HFF-Myc (cell line): ENCODE results near the gene PRKN.

ENCODE experiments used
- DNase-seq: peaks from one replicate; pipeline ENCODE4 v3.0.0-alpha.2; 2011; ENCODE audit warnings: low read depth; ENCODE audit errors: extremely low read depth
- H3K4me3 ChIP-seq: replicated peaks from 2 replicates; pipeline ENCODE4 v1.5.1; 2011; ENCODE audit warnings: low read depth, mild to moderate bottlenecking, control low read depth, low read length
- TF ChIP-seq, protein P1 (sequence below): IDR thresholded peaks from 2 replicates; pipeline ENCODE4 v1.5.1; 2012; ENCODE audit warnings: mild to moderate bottlenecking, low read depth, low read length, control low read depth; ENCODE audit errors: missing control alignments

Gene PRKN

DNA sequence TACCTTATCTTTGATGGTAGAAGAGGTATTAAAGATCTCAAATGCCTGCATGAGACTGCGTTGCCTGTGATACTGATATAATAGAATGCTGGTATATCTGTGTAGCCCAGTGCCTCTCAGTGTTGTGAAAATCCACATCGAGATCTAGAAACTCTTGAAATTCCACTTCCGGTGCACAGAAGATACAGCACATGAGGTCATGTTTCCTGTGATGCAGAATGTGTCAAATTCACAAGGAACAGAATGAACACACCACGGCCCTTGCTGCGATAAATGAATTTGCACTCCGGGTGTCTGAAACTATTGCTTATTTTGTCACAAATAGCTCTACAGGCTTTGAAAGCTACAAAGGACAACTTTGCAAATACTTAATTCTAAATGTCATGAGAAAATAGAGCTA is 765.8 kb downstream of the PRKN start:
- TF ChIP-seq, protein P1, sequence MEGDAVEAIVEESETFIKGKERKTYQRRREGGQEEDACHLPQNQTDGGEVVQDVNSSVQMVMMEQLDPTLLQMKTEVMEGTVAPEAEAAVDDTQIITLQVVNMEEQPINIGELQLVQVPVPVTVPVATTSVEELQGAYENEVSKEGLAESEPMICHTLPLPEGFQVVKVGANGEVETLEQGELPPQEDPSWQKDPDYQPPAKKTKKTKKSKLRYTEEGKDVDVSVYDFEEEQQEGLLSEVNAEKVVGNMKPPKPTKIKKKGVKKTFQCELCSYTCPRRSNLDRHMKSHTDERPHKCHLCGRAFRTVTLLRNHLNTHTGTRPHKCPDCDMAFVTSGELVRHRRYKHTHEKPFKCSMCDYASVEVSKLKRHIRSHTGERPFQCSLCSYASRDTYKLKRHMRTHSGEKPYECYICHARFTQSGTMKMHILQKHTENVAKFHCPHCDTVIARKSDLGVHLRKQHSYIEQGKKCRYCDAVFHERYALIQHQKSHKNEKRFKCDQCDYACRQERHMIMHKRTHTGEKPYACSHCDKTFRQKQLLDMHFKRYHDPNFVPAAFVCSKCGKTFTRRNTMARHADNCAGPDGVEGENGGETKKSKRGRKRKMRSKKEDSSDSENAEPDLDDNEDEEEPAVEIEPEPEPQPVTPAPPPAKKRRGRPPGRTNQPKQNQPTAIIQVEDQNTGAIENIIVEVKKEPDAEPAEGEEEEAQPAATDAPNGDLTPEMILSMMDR: no peak
- H3K4me3 ChIP-seq: no peak overlapping the region
- DNase-seq: no peak

DNA sequence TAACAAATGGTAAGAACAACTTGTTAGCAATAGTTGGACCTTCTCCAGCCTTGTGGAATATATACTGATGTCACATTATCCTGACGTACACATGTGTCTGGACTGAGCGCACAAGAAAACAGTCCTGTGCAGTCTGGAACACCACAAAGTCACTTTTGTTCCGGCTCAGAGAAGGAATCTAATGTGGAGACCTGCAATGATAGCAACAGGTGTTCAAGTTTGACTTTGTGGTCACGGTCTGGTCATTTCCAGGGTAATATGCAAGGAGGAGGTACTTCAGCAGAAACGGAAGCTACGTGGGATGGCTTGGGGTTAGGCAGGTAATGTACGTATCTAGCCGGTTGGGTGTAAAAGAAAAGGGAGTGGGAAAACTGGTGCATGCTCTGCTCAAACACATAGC is 766.5 kb downstream of the PRKN start:
- no peak overlapping the region for H3K4me3 ChIP-seq
- no peak for DNase-seq
- TF ChIP-seq, protein P1: no peak

DNA sequence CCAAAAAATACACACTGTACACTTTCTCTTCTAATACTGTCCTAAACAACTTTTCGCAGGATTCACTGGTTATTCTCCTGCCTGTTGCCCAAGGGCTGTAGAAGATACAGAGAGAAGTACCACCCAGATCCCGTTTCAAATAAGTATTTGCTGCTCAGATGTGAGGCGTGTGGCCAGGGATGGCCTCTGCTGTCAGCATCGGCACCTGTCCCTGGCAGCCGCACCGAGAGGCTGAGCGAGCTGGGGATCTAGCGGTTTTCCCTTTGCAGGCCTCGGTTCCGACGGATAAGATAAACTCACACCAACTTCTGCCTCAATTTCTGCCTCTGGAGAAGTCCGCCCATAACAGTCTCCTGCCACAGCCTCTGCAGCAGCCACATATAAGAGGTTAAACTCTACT is 768.5 kb downstream of the PRKN start:
- DNase-seq: no peak
- H3K4me3 ChIP-seq: no peak overlapping the region
- TF ChIP-seq, protein P1: no peak

DNA sequence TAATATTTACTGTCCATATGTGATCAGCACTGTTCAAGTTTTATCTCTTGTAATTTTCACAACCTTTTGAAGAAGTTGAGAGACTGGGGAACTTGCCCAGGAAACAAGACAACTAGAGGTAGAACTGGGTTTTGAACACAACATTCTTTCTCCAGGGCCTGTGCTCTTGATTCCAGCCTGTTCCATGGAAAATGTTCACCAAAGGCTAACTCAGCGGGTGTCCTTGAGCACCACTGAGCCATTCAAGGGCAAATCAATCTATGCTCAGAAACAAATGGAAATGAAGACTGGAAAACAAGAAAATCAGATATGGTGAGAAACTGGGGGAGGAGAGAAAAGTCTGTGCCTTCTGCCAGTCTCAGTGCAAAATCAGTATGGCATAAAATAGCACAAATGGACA is 771.5 kb downstream of the PRKN start:
- H3K4me3 ChIP-seq: no peak overlapping the region
- DNase-seq: no peak
- TF ChIP-seq, protein P1: no peak

DNA sequence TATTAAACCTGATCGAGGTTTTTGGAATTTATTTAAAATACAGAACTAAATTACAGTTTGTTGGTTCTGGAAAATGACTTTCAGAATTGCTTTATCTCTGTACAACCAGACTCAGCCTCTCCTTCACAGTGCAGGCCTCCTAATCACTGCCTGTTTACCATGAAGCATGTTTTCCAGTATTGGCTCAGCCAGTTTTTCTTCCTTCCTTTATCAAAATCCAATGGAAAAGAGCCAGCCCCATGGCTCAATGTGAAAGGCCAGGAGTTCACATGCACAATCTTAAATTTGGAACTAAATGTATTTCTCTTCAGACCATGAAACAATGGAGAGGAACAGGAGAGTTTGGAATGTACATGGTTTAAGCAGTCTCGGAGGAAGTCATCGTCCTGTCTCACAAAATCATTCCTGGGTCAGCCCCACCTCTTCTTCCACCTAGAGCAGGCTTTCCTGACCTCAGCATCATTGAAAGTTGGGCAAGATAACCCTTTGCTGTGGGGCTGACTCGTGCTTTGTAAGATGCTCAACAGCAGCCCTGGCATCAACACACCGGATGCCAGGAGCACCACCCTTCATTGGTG is 772.8 kb downstream of the PRKN start:
- DNase-seq: no peak
- TF ChIP-seq, protein P1: no peak
- no peak overlapping the region for H3K4me3 ChIP-seq

DNA sequence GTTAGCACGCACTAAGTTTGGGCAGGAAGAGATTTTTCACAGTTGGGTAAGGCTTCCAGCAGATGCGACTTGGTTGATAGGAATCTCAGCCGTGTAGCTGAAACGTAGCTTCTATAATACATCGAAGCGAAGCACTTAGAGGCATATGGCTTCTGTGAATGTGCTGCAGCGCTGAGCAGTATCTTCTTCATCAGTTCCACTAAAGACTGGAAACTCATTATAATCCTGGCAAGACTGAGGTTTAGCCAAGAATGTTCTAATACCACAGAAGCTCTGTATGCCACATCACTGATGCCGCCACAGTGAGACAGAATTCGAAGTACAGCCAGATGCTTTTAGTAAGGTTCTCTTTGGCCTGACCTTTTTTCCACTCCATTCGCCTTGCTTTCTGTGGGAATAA is 773.5 kb downstream of the PRKN start:
- no peak overlapping the region for H3K4me3 ChIP-seq
- no peak for DNase-seq
- TF ChIP-seq, protein P1: no peak

DNA sequence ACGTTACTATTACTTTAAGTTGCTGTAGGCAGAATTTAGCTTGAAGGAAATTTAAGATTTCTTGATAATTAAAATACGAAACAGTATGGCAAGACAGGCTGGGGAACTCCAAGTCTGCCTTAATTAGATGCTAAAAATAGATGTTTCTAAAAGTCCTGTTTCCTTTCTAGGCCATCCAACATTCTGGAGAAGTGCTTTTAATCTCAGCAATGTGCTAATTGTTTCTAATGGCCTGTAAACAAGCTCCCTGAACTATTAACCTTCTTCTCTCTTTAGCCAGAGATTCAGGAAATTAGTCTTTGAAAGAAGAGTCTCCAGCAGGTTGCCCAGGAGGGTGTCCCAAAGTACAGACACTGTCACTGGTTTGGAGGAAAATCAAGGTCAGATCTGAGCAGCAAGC is 776.4 kb downstream of the PRKN start:
- TF ChIP-seq, protein P1: no peak
- H3K4me3 ChIP-seq: no peak overlapping the region
- no peak for DNase-seq
